Measurements from ENCODE around the gene SESN1. TPM values are rescaled to one million over a fixed set of nuclear protein-coding genes. Genes with fewer than 3 reads are reported as not detected.
"Not testable (repeated sequence)": the region's sequence is repeated elsewhere in the genome, so short reads cannot be mapped to it uniquely, and the experiment has no call there.

SESN1 gene
- polyA plus RNA-seq, 1 experiment: 9.1 TPM

GRCh38 chr6:109118337-109118736 is 23.7 kb upstream of the SESN1 start:
- Histone ChIP-seq H3K4me3 (ENCODE audit: low read depth, low read length) (no peak overlapping the region), H3K36me3 (ENCODE audit: control insufficient read depth, insufficient read depth, low read length) (no peaks in the 10 kb centered on the region), H3K27me3 (ENCODE audit: control insufficient read depth, insufficient read depth, low read length) (no peaks in the 10 kb centered on the region)
- no peak for DNase-seq (ENCODE audit: low read depth)
- ChIA-PET POLR2A (no interaction called here), CTCF (interaction anchor here (0.8 kb wide), 1 partner anchor 265 kb away, joined by 3 read pairs; no protein-coding TSS in a partner anchor)
- TF ChIP-seq, protein P1, sequence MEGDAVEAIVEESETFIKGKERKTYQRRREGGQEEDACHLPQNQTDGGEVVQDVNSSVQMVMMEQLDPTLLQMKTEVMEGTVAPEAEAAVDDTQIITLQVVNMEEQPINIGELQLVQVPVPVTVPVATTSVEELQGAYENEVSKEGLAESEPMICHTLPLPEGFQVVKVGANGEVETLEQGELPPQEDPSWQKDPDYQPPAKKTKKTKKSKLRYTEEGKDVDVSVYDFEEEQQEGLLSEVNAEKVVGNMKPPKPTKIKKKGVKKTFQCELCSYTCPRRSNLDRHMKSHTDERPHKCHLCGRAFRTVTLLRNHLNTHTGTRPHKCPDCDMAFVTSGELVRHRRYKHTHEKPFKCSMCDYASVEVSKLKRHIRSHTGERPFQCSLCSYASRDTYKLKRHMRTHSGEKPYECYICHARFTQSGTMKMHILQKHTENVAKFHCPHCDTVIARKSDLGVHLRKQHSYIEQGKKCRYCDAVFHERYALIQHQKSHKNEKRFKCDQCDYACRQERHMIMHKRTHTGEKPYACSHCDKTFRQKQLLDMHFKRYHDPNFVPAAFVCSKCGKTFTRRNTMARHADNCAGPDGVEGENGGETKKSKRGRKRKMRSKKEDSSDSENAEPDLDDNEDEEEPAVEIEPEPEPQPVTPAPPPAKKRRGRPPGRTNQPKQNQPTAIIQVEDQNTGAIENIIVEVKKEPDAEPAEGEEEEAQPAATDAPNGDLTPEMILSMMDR (IDR thresholded peaks at IDR 0.05; ENCODE audit: insufficient read depth, low read depth, low read length): no peak

DNA sequence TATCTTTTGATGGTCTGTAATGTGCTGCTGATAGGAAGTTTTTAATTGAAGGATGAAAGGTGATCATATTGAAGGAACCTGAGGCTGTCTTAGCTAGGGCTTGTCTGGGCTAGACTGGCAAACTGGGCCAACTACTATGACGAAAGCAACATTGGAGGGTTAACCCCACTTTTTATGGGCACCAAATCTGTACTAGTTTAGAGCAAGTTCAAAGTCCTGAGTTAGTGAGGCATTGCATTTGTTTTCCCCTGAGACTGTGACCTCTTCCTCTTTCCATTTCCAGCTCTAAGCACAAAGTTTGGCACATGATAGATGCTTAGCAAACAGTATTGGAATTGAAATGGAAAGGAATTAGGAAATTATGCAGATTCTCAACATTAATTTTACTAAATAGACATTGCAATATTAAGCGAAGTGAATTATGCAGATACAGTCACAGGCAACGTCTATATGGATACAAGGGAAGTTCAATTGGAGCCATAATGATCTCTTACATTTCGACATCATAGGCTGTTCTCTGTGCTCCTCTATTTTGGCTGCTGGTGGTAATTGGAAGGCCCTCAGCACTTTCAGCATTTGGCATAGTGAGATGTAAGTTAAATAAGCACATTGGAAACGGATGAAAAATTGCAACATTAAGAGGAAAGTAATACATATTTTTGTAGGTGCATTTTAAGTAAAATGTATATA is 22.8 kb upstream of the SESN1 start:
- TF ChIP-seq, protein P1 (IDR thresholded peaks at IDR 0.05; ENCODE audit: insufficient read depth, low read depth, low read length): no peak
- DNase-seq (ENCODE audit: low read depth): no peak
- ChIA-PET POLR2A (no interaction called here), CTCF (no interaction called here)
- H3K4me3 ChIP-seq (ENCODE audit: low read depth, low read length): no peak overlapping the region
- H3K27me3 ChIP-seq (ENCODE audit: control insufficient read depth, insufficient read depth, low read length): no peaks in the 10 kb centered on the region
- no peaks in the 10 kb centered on the region for H3K36me3 ChIP-seq (ENCODE audit: control insufficient read depth, insufficient read depth, low read length)

DNA sequence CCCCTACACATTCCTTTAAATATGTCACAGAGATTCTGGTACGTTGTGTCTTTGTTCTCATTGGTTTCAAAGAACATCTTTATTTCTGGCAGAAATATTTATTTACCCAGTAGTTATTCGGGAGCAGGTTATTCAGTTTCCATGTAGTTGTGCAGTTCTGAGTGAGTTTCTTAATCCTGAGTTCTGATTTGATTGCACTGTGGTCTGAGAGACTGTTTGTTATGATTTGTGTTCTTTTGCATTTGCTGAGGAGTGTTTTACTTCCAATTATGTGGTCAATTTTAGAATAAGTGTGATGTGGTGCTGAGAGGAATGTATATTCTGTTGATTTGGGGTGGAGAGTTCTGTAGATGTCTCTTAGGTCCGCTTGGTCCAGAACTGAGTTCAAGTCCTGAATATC is 18.0 kb upstream of the SESN1 start:
- H3K36me3 ChIP-seq (ENCODE audit: control insufficient read depth, insufficient read depth, low read length); H3K4me3 ChIP-seq (ENCODE audit: low read depth, low read length); CTCF ChIA-PET; POLR2A ChIA-PET; H3K27me3 ChIP-seq (ENCODE audit: control insufficient read depth, insufficient read depth, low read length); DNase-seq (ENCODE audit: low read depth): not testable (repeated sequence)

GRCh38 chr6:109109663-109110062 is 15.0 kb upstream of the SESN1 start:
- H3K4me3 ChIP-seq (ENCODE audit: low read depth, low read length); POLR2A ChIA-PET; CTCF ChIA-PET; H3K36me3 ChIP-seq (ENCODE audit: control insufficient read depth, insufficient read depth, low read length); H3K27me3 ChIP-seq (ENCODE audit: control insufficient read depth, insufficient read depth, low read length); DNase-seq (ENCODE audit: low read depth): not testable (repeated sequence)

DNA sequence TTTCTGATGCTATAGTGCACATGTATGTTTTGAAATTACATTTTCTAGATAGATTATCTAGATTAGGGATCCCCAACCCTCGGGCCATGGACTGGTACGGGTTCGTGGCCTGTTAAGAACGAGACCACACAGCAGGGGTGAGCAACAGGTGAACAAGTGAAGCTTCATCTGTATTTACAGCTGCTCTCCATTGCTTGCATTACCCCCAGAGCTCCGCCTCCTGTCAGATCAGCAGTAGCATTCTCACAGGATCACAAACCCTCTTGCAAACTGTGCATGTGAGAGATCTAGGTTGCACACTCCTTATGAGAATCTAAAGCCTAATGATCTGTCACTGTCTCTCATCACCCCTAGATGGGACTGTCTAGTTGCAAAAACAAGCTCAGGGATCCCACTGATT is 11.0 kb upstream of the SESN1 start:
- no peaks in the 10 kb centered on the region for H3K36me3 ChIP-seq (ENCODE audit: control insufficient read depth, insufficient read depth, low read length)
- no peak for DNase-seq (ENCODE audit: low read depth)
- no peaks in the 10 kb centered on the region for H3K27me3 ChIP-seq (ENCODE audit: control insufficient read depth, insufficient read depth, low read length)
- POLR2A ChIA-PET: no interaction called here
- CTCF ChIA-PET: no interaction called here
- no peak overlapping the region for H3K4me3 ChIP-seq (ENCODE audit: low read depth, low read length)
- TF ChIP-seq, protein P1 (IDR thresholded peaks at IDR 0.05; ENCODE audit: insufficient read depth, low read depth, low read length): no peak

DNA sequence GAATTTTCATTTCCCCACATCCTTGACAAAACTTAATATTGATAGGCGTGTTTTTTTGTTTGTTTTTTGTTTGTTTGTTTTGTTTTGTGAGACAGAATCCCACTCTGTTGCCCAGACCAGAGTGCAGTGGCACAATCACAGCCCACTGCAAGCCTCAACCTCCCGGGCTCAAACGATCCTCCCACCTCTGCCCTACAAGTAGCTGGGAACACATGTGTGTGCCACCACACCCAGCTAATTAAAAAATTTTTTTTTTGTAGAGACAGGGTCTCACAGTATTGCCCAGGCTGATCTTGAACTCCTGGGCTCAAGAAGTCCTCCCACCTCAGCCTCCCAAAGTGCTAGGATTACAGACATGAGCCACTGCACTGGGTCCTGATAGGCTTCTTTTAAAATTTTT is 9.9 kb upstream of the SESN1 start:
- DNase-seq (ENCODE audit: low read depth): no peak
- Histone ChIP-seq H3K27me3 (ENCODE audit: control insufficient read depth, insufficient read depth, low read length) (no peaks in the 10 kb centered on the region), H3K4me3 (ENCODE audit: low read depth, low read length) (no peak overlapping the region), H3K36me3 (ENCODE audit: control insufficient read depth, insufficient read depth, low read length) (no peaks in the 10 kb centered on the region)
- TF ChIP-seq, protein P1 (IDR thresholded peaks at IDR 0.05; ENCODE audit: insufficient read depth, low read depth, low read length): no peak
- ChIA-PET POLR2A (no interaction called here), CTCF (no interaction called here)
